Measurements from ENCODE around the gene SH3BGR.
A peak's percentile ranks its signal among the peaks of the same experiment; 100 is the strongest.
"Not testable (repeated sequence)": the region's sequence is repeated elsewhere in the genome, so short reads cannot be mapped to it uniquely, and the experiment has no call there.

The SH3BGR gene

GRCh38 chr21:39451332-39452206 is at the start of gene SH3BGR:
TSS of gene SH3BGR (plus strand) at chr21:39451970. CDS start at chr21:39452097, 127 bp downstream.
- no peak for DNase-seq (ENCODE audit: low read depth in 2 of 3, low spot score in 2 of 3)

GRCh38 chr21:39406065-39406464 is 45.7 kb upstream of the SH3BGR start:
- no peak for DNase-seq (ENCODE audit: low read depth in 2 of 3, low spot score in 2 of 3)

- DNase-seq (ENCODE audit: low read depth in 2 of 3, low spot score in 2 of 3): not testable (repeated sequence)
These were observed 32.6 kb upstream of the SH3BGR start for GRCh38 chr21:39419204-39419603.

GRCh38 chr21:39422527-39423241 is 29.1 kb upstream of the SH3BGR start:
- no peak for DNase-seq (ENCODE audit: low read depth in 2 of 3, low spot score in 2 of 3)

- no peak for DNase-seq (ENCODE audit: low read depth in 2 of 3, low spot score in 2 of 3)
These were observed 22.3 kb upstream of the SH3BGR start for GRCh38 chr21:39429445-39429844.

- DNase-seq (ENCODE audit: low read depth in 2 of 3, low spot score in 2 of 3): no peak
These were observed 21.8 kb upstream of the SH3BGR start for GRCh38 chr21:39430016-39430415.

GRCh38 chr21:39430457-39430856 is 21.3 kb upstream of the SH3BGR start:
- DNase-seq (ENCODE audit: low read depth in 2 of 3, low spot score in 2 of 3): no peak

GRCh38 chr21:39430954-39431353 is 20.8 kb upstream of the SH3BGR start:
- no peak for DNase-seq (ENCODE audit: low read depth in 2 of 3, low spot score in 2 of 3)

- DNase-seq (ENCODE audit: low read depth in 2 of 3, low spot score in 2 of 3): no peak
These were observed 16.8 kb upstream of the SH3BGR start for GRCh38 chr21:39434950-39435349.

GRCh38 chr21:39439232-39439631 is 12.5 kb upstream of the SH3BGR start:
- DNase-seq (ENCODE audit: low read depth in 2 of 3, low spot score in 2 of 3): no peak

GRCh38 chr21:39441502-39442475 is 10.0 kb upstream of the SH3BGR start:
- DNase-seq (ENCODE audit: low read depth in 2 of 3, low spot score in 2 of 3): no peak

- DNase-seq (ENCODE audit: low read depth in 2 of 3, low spot score in 2 of 3): no peak
These were observed 7.2 kb upstream of the SH3BGR start for GRCh38 chr21:39444421-39445180.

- peak; percentile 79 to 90 (median 81) for DNase-seq (ENCODE audit: low read depth in 2 of 3, low spot score in 2 of 3)
These were observed 6.2 kb upstream of the SH3BGR start, which contains the start of gene LCA5L for GRCh38 chr21:39445321-39446269. TSS of gene LCA5L (minus strand) at chr21:39445778. CDS start at chr21:39428493, 17,285 bp downstream.

GRCh38 chr21:39447264-39447663 is 4.5 kb upstream of the SH3BGR start:
- no peak for DNase-seq (ENCODE audit: low read depth in 2 of 3, low spot score in 2 of 3)

- DNase-seq (ENCODE audit: low read depth in 2 of 3, low spot score in 2 of 3): no peak
These were observed 618 bp downstream of the SH3BGR start for GRCh38 chr21:39452207-39452969.

- no peak for DNase-seq (ENCODE audit: low read depth in 2 of 3, low spot score in 2 of 3)
These were observed 1.2 kb downstream of the SH3BGR start for GRCh38 chr21:39452970-39453342.

- no peak for DNase-seq (ENCODE audit: low read depth in 2 of 3, low spot score in 2 of 3)
These were observed 1.9 kb downstream of the SH3BGR start for GRCh38 chr21:39453571-39454179.

Measured in activated CD8-positive, alpha-beta memory T cell treated with anti-CD3 and anti-CD28 coated beads for 48 hours (primary cell).